Measurements from ENCODE around the gene ZMAT2. TPM values are rescaled to one million over a fixed set of nuclear protein-coding genes. Genes with fewer than 3 reads are reported as not detected.

ZMAT2 gene, protein sequence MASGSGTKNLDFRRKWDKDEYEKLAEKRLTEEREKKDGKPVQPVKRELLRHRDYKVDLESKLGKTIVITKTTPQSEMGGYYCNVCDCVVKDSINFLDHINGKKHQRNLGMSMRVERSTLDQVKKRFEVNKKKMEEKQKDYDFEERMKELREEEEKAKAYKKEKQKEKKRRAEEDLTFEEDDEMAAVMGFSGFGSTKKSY
- total RNA-seq, result 10 to 100 TPM; 56.1 to 56.9 TPM

DNA sequence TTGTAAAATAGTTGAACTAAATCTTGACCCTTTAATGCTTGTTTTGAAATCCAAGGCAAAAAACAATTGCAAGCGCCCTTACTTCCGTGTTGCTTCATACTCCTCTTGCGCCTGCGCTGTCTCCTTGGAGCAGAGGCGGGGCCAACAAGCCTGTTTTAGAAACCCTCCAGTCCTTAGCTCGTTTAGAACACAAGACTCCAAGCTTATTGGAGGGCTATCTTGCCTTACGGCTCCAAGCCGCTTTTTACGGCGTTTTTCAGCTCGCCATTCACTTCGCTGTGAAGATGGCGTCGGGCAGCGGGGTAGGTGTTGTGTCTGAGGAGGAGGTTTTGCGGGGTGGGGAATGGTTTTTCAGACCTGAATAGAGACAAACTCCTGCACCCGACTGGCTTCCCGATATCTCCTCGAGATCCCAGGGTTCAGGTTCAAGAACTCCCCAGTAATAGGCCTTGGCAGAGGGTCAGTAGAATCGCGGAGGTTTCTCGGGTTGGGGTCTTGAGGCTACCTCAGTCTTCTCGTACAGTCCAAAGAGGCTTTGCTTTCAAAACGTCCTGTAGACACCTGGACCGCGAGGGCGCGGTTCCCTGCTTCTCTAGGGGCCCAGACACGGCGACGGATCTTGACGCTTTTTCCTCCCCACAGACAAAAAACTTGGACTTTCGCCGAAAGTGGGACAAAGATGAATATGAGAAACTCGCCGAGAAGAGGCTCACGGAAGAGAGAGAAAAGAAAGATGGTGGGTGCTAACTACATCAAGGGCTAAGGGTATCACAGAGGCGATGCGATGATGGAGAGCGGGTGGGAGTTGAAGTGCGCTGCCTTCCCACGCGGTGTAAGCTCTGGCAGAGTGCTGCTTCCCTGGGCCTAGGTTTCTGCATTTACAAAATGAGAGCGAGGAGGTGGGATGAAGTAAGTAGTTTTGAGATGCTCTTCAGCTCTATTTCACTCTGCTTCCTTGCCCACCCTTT lies at the start of gene ZMAT2:
Gene ZMAT2, plus strand, starts transcription at position 271 of the 968 bp plus-strand sequence. Its CDS starts 14 bp downstream, at position 285.

DNA sequence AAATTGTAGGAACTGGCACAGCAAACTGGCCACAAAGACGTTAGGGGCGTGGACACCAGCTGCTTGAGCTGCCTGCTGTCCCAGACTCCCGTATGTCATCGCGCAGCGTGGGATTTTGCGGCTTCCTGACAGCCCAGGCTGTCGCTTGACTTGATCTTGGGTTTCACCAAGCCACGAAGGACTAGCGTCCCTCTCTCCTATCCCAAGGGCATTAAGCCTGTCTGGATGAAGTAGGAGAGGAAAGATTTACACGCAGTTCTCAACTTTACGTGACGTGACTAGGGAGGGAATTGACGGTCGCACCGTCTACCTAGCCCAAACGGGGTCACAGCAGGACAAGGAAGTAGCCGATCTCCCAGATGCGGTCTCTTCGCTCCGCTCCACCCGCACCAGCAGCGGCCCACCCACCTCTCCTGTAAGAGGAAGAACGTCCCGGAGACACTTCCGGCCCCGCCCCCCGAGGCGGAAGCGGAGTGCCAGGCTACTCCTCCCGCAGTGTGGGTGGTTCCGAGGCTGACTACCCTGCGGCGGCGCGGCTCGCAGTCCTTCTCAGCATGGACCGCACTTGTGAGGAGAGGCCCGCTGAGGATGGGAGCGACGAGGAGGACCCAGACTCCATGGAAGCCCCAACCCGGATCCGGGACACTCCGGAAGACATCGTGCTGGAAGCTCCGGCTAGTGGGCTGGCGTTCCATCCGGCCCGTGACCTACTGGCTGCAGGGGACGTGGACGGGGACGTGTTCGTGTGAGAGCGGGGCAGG lies 35.7 kb upstream of the ZMAT2 start, which contains the start of gene WDR55:
Gene WDR55, plus strand, starts transcription at position 546 of the 761 bp plus-strand sequence. Its CDS starts 9 bp downstream, at position 555.

DNA sequence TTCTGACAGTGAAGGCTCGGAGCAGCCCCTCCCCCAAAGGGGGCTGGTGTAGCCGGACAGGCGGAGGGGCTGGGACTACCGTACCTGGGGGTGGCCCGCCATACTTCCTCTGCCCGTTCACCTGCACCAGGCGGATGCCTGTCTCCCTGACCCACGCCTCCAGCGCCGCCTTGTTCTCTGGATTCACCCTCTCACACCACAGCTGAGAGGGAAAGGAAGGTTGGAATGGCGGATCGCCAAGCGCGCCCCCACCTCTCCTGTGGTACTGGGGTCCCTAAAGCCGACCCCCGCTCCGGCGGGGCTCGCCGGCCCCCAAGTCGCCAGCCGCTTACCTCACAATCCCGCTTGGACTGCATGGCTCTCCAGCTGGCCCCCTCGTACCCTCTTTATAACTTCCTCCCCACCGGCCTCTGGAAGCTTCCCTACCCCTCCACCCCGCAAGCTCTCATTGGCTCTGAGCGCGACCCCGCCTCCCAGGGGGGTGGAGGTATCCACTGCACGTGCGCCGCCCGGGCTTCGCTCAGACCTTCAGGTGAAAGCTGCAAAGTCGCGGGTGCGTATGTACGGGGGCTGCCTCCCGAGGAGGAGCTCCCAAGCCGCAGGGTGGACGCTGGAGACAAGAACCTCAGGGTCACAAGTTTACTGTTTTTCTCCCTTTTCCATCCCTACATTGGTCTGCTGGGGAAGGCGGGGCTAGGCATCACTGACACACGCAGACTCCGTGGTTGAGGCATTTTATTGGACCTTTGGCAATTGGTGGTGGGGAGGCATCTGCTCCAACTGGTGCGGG lies 26.9 kb upstream of the ZMAT2 start, which contains the start of gene DND1:
Gene DND1, minus strand, starts transcription at position 390 of the 790 bp plus-strand sequence. Its CDS starts 34 bp downstream, at position 356.

DNA sequence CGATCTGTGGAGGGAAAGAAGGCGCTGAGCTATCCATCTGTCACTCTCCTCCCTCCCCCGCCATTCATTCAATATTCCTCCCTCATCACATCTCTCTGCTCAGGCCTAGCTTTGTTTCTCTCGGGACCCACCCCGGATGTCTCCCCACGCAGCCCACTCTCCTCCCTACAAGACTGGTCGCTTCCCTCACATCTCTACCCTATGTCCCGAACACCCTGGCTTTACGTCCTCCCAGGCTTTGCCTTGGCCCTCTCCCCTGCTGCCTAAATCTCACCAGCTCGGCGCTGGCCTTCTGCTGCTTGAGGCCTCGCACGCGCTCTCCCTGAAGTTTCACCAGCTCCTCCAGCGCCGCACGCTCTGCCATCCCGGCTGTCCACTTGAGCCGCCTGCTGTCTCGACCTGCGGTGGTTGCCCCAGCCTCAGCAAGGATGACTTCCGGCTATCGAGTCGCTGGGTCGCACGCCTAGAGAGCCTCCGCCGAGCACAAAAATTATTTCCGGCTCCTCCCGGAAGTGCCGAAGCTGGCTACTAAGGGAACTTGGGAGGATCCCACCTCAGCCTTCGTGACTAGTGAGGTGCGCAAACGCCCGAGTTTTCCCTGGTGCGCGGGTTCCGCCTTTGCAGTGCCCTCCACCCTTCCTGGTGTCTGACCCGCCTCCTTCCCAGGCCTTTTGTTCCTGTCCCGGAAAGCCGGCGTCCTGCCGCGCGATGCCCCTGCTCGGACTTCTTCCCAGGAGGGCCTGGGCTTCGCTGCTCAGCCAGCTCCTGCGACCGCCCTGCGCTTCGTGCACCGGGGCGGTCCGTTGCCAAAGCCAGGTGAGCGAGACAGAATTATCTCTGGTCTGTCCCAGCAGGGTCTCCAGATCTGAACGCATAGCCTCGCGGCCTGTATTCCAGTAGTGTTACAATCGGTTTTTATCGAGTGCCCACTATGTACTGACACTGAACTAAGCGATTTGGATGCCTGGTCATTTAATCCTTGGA lies 9.0 kb upstream of the ZMAT2 start, which contains the start of the genes HARS1 and HARS2:
Gene HARS1, minus strand, starts transcription at position 430 of the 984 bp plus-strand sequence. Its CDS starts 66 bp downstream, at position 364.
Gene HARS2, plus strand, starts transcription at position 515 of the 984 bp plus-strand sequence. Its CDS starts 194 bp downstream, at position 709.

Other genes with a start within 250 kb of the ZMAT2 start
- 10 to 100 TPM; 13.2 to 15.4 TPM for gene EIF4EBP3, start 152.8 kb upstream of the ZMAT2 start, total RNA-seq
- gene SRA1, start 143.0 kb upstream of the ZMAT2 start, total RNA-seq, result 10 to 100 TPM; 32.8 to 33.4 TPM
- 10 to 100 TPM; 33.3 to 33.9 TPM for gene APBB3, start 135.8 kb upstream of the ZMAT2 start, total RNA-seq
- gene SLC35A4, start 135.6 kb upstream of the ZMAT2 start, total RNA-seq, result 10 to 100 TPM; 74.6 to 80.4 TPM
- gene CD14, start 67.3 kb upstream of the ZMAT2 start, total RNA-seq, result under 1 TPM; 0.66 to 0.77 TPM
- 10 to 100 TPM; 35.5 to 38.1 TPM for gene TMCO6, start 61.0 kb upstream of the ZMAT2 start, total RNA-seq
- gene NDUFA2, start 52.8 kb upstream of the ZMAT2 start, total RNA-seq, result 10 to 100 TPM; 70.9 to 72.6 TPM
- 100 to 1,000 TPM; 118 to 121 TPM for gene IK, start 52.6 kb upstream of the ZMAT2 start, total RNA-seq
- 10 to 100 TPM; 34.2 to 34.7 TPM for gene WDR55, start 35.5 kb upstream of the ZMAT2 start, total RNA-seq
- 1 to 10 TPM; 2.5 to 2.9 TPM for gene DND1, start 26.9 kb upstream of the ZMAT2 start, total RNA-seq
- gene HARS1, start 9.1 kb upstream of the ZMAT2 start, total RNA-seq, result 10 to 100 TPM; 69.7 to 74.2 TPM
- gene HARS2, start 9.0 kb upstream of the ZMAT2 start, total RNA-seq, result 10 to 100 TPM; 32.3 to 35.3 TPM
- gene PCDHA1, start 85.7 kb downstream of the ZMAT2 start, total RNA-seq, result not detected
- not detected for gene PCDHA2, start 94.4 kb downstream of the ZMAT2 start, total RNA-seq
- gene PCDHA3, start 100.6 kb downstream of the ZMAT2 start, total RNA-seq, result not detected
- gene PCDHA4, start 106.6 kb downstream of the ZMAT2 start, total RNA-seq, result not detected
- not detected for gene PCDHA5, start 121.2 kb downstream of the ZMAT2 start, total RNA-seq
- gene PCDHA6, start 127.5 kb downstream of the ZMAT2 start, total RNA-seq, result not detected
- not detected for gene PCDHA7, start 133.8 kb downstream of the ZMAT2 start, total RNA-seq
- not detected for gene PCDHA8, start 140.7 kb downstream of the ZMAT2 start, total RNA-seq
- gene PCDHA9, start 147.9 kb downstream of the ZMAT2 start, total RNA-seq, result not detected
- not detected for gene PCDHA10, start 155.4 kb downstream of the ZMAT2 start, total RNA-seq
- gene PCDHA11, start 168.5 kb downstream of the ZMAT2 start, total RNA-seq, result not detected
- gene PCDHA12, start 174.9 kb downstream of the ZMAT2 start, total RNA-seq, result not detected
- not detected for gene PCDHA13, start 181.7 kb downstream of the ZMAT2 start, total RNA-seq
- gene PCDHAC1, start 225.9 kb downstream of the ZMAT2 start, total RNA-seq, result not detected

All from activated naive CD4-positive, alpha-beta T cell treated with anti-CD3 and anti-CD28 coated beads, Interleukin-2, amount 10 ng/mL, durations not matched to agents 5 hours and 36 hours (primary cell).